HEK293 (cell line): Measurements from ENCODE around the gene C1orf56.

Source experiments
- CTCF ChIA-PET: fragments of 350-600 bp; formaldehyde crosslinking; extraction: SDS; loops from one replicate; lab custom pipeline; 2021; ENCODE audit warnings: antibody characterized with exemption; lab: Yijun Ruan, JAX
- POLR2A ChIA-PET: fragments of 300-600 bp; formaldehyde crosslinking; extraction: SDS; loops from one replicate; lab custom pipeline; 2020; ENCODE audit warnings: antibody characterized with exemption, inconsistent platforms; lab: Yijun Ruan, JAX
- H3K27ac ChIP-seq: fragments of 200-500 bp; sonication (Bioruptor generic); 2 replicates; pipeline ENCODE4 v1.5.1; 2014; ENCODE audit warnings: low read depth, low read length, control low read depth, inconsistent platforms; ENCODE audit errors: extremely low read depth
- H3K36me3 ChIP-seq, 2 experiments: fragments of 200-500 bp in 1 of 2; sonication (Bioruptor generic) in 1 of 2; 1 replicate in 1 of 2; 2 replicates in 1 of 2; pipeline ENCODE4 v1.5.1; 2014 to 2017; ENCODE audit warnings: inconsistent platforms in 2 of 2, low read length in 2 of 2; ENCODE audit not compliant: control insufficient read depth in 2 of 2, insufficient read depth in 1 of 2
- H3K4me1 ChIP-seq: fragments of 200-500 bp; sonication (Bioruptor generic); 2 replicates; pipeline ENCODE4 v1.5.1; 2014; ENCODE audit warnings: mild to moderate bottlenecking, low read length, inconsistent platforms; ENCODE audit not compliant: control insufficient read depth, insufficient read depth
- H3K4me3 ChIP-seq: 2 replicates; pipeline ENCODE4 v1.5.1; 2011; ENCODE audit warnings: low read depth, mild to moderate bottlenecking, control low read depth, low read length, moderate library complexity
- H3K9me3 ChIP-seq: fragments of 200-500 bp; sonication (Bioruptor generic); 2 replicates; pipeline ENCODE4 v1.5.1; 2014; ENCODE audit warnings: low read depth, low read length, inconsistent platforms; ENCODE audit not compliant: control insufficient read depth, insufficient read depth
- OVOL3 ChIP-seq: fragments of 450-650 bp; formaldehyde crosslinking; IDR thresholded peaks from 2 replicates; pipeline ENCODE4 v1.5.1; 2016; ENCODE audit warnings: missing biosample characterization, missing genetic modification characterization
- REPIN1 ChIP-seq: fragments of 450-650 bp; formaldehyde crosslinking; IDR thresholded peaks from 2 replicates; pipeline ENCODE4 v1.5.1; 2017; ENCODE audit warnings: missing biosample characterization, missing genetic modification characterization, low read depth
- REST ChIP-seq: fragments of 450-650 bp; formaldehyde crosslinking; IDR thresholded peaks from 2 replicates; pipeline ENCODE4 v1.5.1; 2016; ENCODE audit warnings: missing biosample characterization, missing genetic modification characterization
- ZBTB8A ChIP-seq: fragments of 450-650 bp; formaldehyde crosslinking; IDR thresholded peaks from 2 replicates; pipeline ENCODE4 v1.5.1; 2016; ENCODE audit warnings: missing biosample characterization, missing genetic modification characterization
- ZFHX2 ChIP-seq: fragments of 450-650 bp; formaldehyde crosslinking; conservative IDR thresholded peaks from 2 replicates; pipeline ENCODE4 v1.5.1; 2016; ENCODE audit warnings: missing biosample characterization, missing genetic modification characterization
- ZNF121 ChIP-seq: fragments of 450-650 bp; formaldehyde crosslinking; IDR thresholded peaks from 2 replicates; pipeline ENCODE4 v1.5.1; 2016; ENCODE audit warnings: missing biosample characterization, missing genetic modification characterization
- ZNF202 ChIP-seq: fragments of 450-650 bp; formaldehyde crosslinking; IDR thresholded peaks from 2 replicates; pipeline ENCODE4 v1.5.1; 2016; ENCODE audit warnings: missing biosample characterization, missing genetic modification characterization, borderline replicate concordance
- ZNF324 ChIP-seq: fragments of 450-650 bp; formaldehyde crosslinking; IDR thresholded peaks from 2 replicates; pipeline ENCODE4 v1.5.1; 2016; ENCODE audit warnings: missing biosample characterization, missing genetic modification characterization
- ZNF335 ChIP-seq: fragments of 450-650 bp; formaldehyde crosslinking; conservative IDR thresholded peaks from 2 replicates; pipeline ENCODE4 v1.5.1; 2016; ENCODE audit warnings: missing biosample characterization, missing genetic modification characterization
- ZNF362 ChIP-seq: fragments of 450-650 bp; formaldehyde crosslinking; IDR thresholded peaks from 2 replicates; pipeline ENCODE4 v1.5.1; 2016; ENCODE audit warnings: missing biosample characterization, missing genetic modification characterization
- ZNF391 ChIP-seq: fragments of 450-650 bp; formaldehyde crosslinking; IDR thresholded peaks from 2 replicates; pipeline ENCODE4 v1.5.1; 2016; ENCODE audit warnings: low read depth, missing biosample characterization, missing genetic modification characterization, borderline replicate concordance
- ZNF394 ChIP-seq: fragments of 450-650 bp; formaldehyde crosslinking; IDR thresholded peaks from 2 replicates; pipeline ENCODE4 v1.5.1; 2016; ENCODE audit warnings: missing biosample characterization, missing genetic modification characterization, mild to moderate bottlenecking, moderate library complexity, borderline replicate concordance
- ZNF529 ChIP-seq: fragments of 450-650 bp; formaldehyde crosslinking; IDR thresholded peaks from 2 replicates; pipeline ENCODE4 v1.5.1; 2017; ENCODE audit warnings: missing genetic modification characterization, missing biosample characterization; ENCODE audit not compliant: insufficient replicate concordance
- ZNF600 ChIP-seq: fragments of 450-650 bp; formaldehyde crosslinking; IDR thresholded peaks from 2 replicates; pipeline ENCODE4 v1.5.1; 2016; ENCODE audit warnings: missing biosample characterization, missing genetic modification characterization
- ZNF629 ChIP-seq: fragments of 450-650 bp; formaldehyde crosslinking; IDR thresholded peaks from 2 replicates; pipeline ENCODE4 v1.5.1; 2017; ENCODE audit warnings: missing biosample characterization, missing genetic modification characterization
- ZNF830 ChIP-seq: fragments of 450-650 bp; IDR thresholded peaks from 2 replicates; pipeline ENCODE4 v1.5.0; 2018; ENCODE audit warnings: missing biosample characterization, missing genetic modification characterization, low read depth, mild to moderate bottlenecking, moderate library complexity

C1orf56 gene

GRCh38 chr1:151049458-151049857, 1.9 kb downstream of the C1orf56 start:
- no peak overlapping the region for H3K4me3 ChIP-seq
- CTCF ChIA-PET = interaction anchor here (1.1 to 3.0 kb wide), 2 partner anchors 9 to 10 kb away, joined by 5 to 11 read pairs; partner anchors contain the start of genes CDC42SE1 and MLLT11
- POLR2A ChIA-PET = interaction anchor here (0.6 to 1.2 kb wide), 5 partner anchors 10 to 254 kb away, joined by 3 to 5 read pairs (median 3); partner anchors contain the start of genes CDC42SE1 and MLLT11
- H3K9me3 ChIP-seq = no peaks in the 10 kb centered on the region
- H3K27ac ChIP-seq = no peak overlapping the region
- TF ChIP-seq ZNF394 (tag by site-specific recombination) (no peak), ZBTB8A (tag by site-specific recombination) (no peak), ZNF121 (0 out of 2 replicates have a peak, but pooled peaks have one; percentile 12)
- peaks cover 0 to 40% of the 10 kb centered on the region in 2 experiments; a peak in 2 of 3 replicates for H3K36me3 ChIP-seq
- no peaks in the 10 kb centered on the region for H3K4me1 ChIP-seq

- CTCF ChIA-PET = interaction anchor here (1.1 to 3.0 kb wide), 2 partner anchors 8 to 10 kb away, joined by 5 to 11 read pairs; partner anchors contain the start of genes CDC42SE1 and MLLT11
- H3K36me3 ChIP-seq = peaks cover 0 to 47% of the 10 kb centered on the region in 2 experiments; a peak in 2 of 3 replicates
These were observed 2.6 kb downstream of the C1orf56 start for GRCh38 chr1:151050051-151050688.

GRCh38 chr1:151051356-151052009, 3.9 kb downstream of the C1orf56 start:
- no peaks in the 10 kb centered on the region for H3K9me3 ChIP-seq
- no peak overlapping the region for H3K4me3 ChIP-seq
- H3K36me3 ChIP-seq = peaks cover 0 to 60% of the 10 kb centered on the region in 2 experiments; a peak in 2 of 3 replicates
- H3K4me1 ChIP-seq = no peaks in the 10 kb centered on the region
- ChIA-PET CTCF (interaction anchor here (3.0 kb wide), 1 partner anchor 8 kb away, joined by 11 read pairs; the partner anchor contains the start of genes CDC42SE1 and MLLT11), POLR2A (interaction anchor here (2.1 kb wide), 1 partner anchor 11 kb away, joined by 8 read pairs; no protein-coding TSS in a partner anchor)
- TF ChIP-seq ZNF830 (tag by site-specific recombination) = no peak
- TF ChIP-seq ZNF600 (tag by site-specific recombination) = peak; percentile 52; the same call in 1 of the 2 replicates
- TF ChIP-seq ZNF362 (tag by site-specific recombination) = peak; percentile 55; the same call in 1 of the 2 replicates
- no peak overlapping the region for H3K27ac ChIP-seq

More at GRCh38 chr1:151050051-151050688, 2.6 kb downstream of the C1orf56 start:
- Histone ChIP-seq H3K4me1 (no peaks in the 10 kb centered on the region), H3K9me3 (no peaks in the 10 kb centered on the region), H3K4me3 (no peak overlapping the region), H3K27ac (no peak overlapping the region)
- POLR2A ChIA-PET = interaction anchor here (0.6 to 1.2 kb wide), 5 partner anchors 9 to 53 kb away, joined by 3 to 5 read pairs (median 3); partner anchors contain the start of genes CDC42SE1 and MLLT11
- TF ChIP-seq ZNF324 (tag by site-specific recombination) (no peak), ZFHX2 (tag by site-specific recombination) (no peak), OVOL3 (no peak), ZNF391 (no peak), REPIN1 (tag by site-specific recombination) (no peak), ZNF202 (tag by site-specific recombination) (no peak), ZNF335 (tag by site-specific recombination) (no peak), ZNF529 (tag by site-specific recombination) (no peak), REST (tag by site-specific recombination) (no peak), ZNF629 (tag by site-specific recombination) (no peak)
